Measurements from ENCODE around the gene DDX27. TPM values are rescaled to one million over a fixed set of nuclear protein-coding genes. Genes with fewer than 3 reads are reported as not detected.
A peak's percentile ranks its signal among the peaks of the same experiment; 100 is the strongest.

Gene DDX27
- total and polyA plus RNA-seq, 2 of the 13 experiments (the other 11 are each of a cell fraction or from before 2014, with no cell fraction given): 42.6 to 72.8 TPM

DNA sequence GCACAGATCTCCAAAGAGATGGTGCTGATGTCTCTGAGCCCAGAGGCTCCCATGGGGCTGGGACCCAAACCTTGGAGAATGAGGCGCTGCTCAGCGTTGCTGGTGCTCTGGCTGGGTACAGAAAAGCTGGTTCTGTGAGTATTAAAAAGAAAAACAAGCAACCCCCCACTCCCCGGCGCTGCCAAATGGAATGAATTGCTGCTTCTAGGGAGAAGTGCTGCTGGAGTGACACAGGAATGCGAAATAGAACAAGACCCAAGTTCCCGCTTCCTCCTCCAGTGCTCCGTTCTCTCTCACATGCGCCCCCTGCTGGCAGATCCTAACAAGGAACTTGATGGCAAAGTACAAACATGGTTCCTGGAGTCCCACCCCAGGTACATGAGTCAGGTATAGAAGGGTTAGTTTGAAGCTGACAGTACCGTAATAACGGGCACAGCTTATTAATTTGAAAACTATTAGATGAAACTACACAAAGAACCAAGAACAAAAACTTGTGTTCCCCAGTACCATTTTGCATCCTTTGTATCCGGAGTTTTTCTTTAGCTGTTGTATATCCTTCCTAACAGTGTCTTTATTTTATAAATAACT lies 2.1 kb upstream of the DDX27 start (continued):
- TF ChIP-seq, protein P1, sequence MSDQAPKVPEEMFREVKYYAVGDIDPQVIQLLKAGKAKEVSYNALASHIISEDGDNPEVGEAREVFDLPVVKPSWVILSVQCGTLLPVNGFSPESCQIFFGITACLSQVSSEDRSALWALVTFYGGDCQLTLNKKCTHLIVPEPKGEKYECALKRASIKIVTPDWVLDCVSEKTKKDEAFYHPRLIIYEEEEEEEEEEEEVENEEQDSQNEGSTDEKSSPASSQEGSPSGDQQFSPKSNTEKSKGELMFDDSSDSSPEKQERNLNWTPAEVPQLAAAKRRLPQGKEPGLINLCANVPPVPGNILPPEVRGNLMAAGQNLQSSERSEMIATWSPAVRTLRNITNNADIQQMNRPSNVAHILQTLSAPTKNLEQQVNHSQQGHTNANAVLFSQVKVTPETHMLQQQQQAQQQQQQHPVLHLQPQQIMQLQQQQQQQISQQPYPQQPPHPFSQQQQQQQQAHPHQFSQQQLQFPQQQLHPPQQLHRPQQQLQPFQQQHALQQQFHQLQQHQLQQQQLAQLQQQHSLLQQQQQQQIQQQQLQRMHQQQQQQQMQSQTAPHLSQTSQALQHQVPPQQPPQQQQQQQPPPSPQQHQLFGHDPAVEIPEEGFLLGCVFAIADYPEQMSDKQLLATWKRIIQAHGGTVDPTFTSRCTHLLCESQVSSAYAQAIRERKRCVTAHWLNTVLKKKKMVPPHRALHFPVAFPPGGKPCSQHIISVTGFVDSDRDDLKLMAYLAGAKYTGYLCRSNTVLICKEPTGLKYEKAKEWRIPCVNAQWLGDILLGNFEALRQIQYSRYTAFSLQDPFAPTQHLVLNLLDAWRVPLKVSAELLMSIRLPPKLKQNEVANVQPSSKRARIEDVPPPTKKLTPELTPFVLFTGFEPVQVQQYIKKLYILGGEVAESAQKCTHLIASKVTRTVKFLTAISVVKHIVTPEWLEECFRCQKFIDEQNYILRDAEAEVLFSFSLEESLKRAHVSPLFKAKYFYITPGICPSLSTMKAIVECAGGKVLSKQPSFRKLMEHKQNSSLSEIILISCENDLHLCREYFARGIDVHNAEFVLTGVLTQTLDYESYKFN (CRISPR knock-in tag; conservative IDR thresholded peaks at IDR 0.05): 0 out of 2 replicates have a peak, but pooled peaks have one; percentile 36
- TF ChIP-seq ZNF136 (CRISPR knock-in tag; IDR thresholded peaks at IDR 0.05; ENCODE audit: low read depth) (no peak), ZSCAN25 (CRISPR knock-in tag; IDR thresholded peaks at IDR 0.05) (peak; percentile 66; the same call in 1 of the 2 replicates), GATAD2A (CRISPR knock-in tag; IDR thresholded peaks at IDR 0.05) (peak; percentile 82), ZNF550 (CRISPR knock-in tag; IDR thresholded peaks at IDR 0.05; ENCODE audit: borderline replicate concordance) (no peak), CBX5 (CRISPR knock-in tag; IDR thresholded peaks at IDR 0.05; ENCODE audit: borderline replicate concordance) (peak; percentile 79; the same call in 1 of the 2 replicates), ZNF12 (CRISPR knock-in tag; IDR thresholded peaks at IDR 0.05) (peak; percentile 72; the same call in 1 of the 2 replicates), ZNF619 (CRISPR knock-in tag; IDR thresholded peaks at IDR 0.05) (peak; percentile 55; the same call in 1 of the 2 replicates), SMARCE1 (IDR thresholded peaks at IDR 0.05; ENCODE audit: borderline replicate concordance) (no peak), NFATC3 (CRISPR knock-in tag; IDR thresholded peaks at IDR 0.05) (no peak), ZNF432 (CRISPR knock-in tag; IDR thresholded peaks at IDR 0.05; ENCODE audit: borderline replicate concordance) (no peak), ZNF20 (CRISPR knock-in tag; IDR thresholded peaks at IDR 0.05) (no peak), ZKSCAN8 (CRISPR knock-in tag; IDR thresholded peaks at IDR 0.05; ENCODE audit: borderline replicate concordance) (no peak), ZNF292 (CRISPR knock-in tag; IDR thresholded peaks at IDR 0.05; ENCODE audit: borderline replicate concordance, low read depth) (no peak), KLF9 (CRISPR knock-in tag; IDR thresholded peaks at IDR 0.05; ENCODE audit: low read depth) (no peak), ZNF766 (CRISPR knock-in tag; IDR thresholded peaks at IDR 0.05; ENCODE audit: borderline replicate concordance) (no peak), SMARCC2 (IDR thresholded peaks at IDR 0.05) (no peak), ZNF350 (CRISPR knock-in tag; IDR thresholded peaks at IDR 0.05; ENCODE audit: borderline replicate concordance, low read depth) (peak; percentile 37; the same call in 1 of the 2 replicates), ERF (CRISPR knock-in tag; IDR thresholded peaks at IDR 0.05) (peak; percentile 90; the same call in 1 of the 2 replicates)
- TF ChIP-seq, protein P2, sequence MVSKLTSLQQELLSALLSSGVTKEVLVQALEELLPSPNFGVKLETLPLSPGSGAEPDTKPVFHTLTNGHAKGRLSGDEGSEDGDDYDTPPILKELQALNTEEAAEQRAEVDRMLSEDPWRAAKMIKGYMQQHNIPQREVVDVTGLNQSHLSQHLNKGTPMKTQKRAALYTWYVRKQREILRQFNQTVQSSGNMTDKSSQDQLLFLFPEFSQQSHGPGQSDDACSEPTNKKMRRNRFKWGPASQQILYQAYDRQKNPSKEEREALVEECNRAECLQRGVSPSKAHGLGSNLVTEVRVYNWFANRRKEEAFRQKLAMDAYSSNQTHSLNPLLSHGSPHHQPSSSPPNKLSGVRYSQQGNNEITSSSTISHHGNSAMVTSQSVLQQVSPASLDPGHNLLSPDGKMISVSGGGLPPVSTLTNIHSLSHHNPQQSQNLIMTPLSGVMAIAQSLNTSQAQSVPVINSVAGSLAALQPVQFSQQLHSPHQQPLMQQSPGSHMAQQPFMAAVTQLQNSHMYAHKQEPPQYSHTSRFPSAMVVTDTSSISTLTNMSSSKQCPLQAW (CRISPR knock-in tag; IDR thresholded peaks at IDR 0.05): no peak; the same call in 1 of the 2 replicates
- TF ChIP-seq, protein P3, sequence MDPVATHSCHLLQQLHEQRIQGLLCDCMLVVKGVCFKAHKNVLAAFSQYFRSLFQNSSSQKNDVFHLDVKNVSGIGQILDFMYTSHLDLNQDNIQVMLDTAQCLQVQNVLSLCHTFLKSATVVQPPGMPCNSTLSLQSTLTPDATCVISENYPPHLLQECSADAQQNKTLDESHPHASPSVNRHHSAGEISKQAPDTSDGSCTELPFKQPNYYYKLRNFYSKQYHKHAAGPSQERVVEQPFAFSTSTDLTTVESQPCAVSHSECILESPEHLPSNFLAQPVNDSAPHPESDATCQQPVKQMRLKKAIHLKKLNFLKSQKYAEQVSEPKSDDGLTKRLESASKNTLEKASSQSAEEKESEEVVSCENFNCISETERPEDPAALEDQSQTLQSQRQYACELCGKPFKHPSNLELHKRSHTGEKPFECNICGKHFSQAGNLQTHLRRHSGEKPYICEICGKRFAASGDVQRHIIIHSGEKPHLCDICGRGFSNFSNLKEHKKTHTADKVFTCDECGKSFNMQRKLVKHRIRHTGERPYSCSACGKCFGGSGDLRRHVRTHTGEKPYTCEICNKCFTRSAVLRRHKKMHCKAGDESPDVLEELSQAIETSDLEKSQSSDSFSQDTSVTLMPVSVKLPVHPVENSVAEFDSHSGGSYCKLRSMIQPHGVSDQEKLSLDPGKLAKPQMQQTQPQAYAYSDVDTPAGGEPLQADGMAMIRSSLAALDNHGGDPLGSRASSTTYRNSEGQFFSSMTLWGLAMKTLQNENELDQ (CRISPR knock-in tag; IDR thresholded peaks at IDR 0.05; ENCODE audit: borderline replicate concordance): peak; percentile 59; the same call in 1 of the 2 replicates
- TF ChIP-seq, protein P4, sequence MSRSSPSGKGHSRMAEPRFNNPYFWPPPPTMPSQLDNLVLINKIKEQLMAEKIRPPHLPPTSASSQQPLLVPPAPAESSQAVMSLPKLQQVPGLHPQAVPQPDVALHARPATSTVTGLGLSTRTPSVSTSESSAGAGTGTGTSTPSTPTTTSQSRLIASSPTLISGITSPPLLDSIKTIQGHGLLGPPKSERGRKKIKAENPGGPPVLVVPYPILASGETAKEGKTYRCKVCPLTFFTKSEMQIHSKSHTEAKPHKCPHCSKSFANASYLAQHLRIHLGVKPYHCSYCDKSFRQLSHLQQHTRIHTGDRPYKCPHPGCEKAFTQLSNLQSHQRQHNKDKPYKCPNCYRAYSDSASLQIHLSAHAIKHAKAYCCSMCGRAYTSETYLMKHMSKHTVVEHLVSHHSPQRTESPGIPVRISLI (CRISPR knock-in tag; IDR thresholded peaks at IDR 0.05; ENCODE audit: borderline replicate concordance): peak; percentile 28; the same call in 1 of the 2 replicates
